ENCODE results near the gene AP2B1.

AP2B1 gene

DNA sequence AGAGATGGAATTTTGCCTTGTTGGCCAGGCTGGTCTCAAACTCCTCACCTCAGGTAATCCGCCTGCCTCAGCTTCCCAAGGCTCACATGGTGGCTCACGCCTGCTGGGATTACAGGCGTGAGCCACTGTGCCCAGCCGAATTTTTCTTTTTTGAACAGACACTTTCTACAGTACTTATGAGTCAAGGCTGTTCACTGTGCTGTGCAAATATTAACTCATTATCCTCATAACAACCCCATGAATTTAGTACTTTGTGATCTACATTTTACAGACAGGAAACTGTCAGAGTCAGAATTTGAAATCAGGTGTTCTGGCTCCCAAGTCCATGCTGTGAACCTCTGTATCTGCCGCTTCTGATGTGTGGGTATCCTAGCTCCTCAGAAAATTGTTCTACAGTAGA lies 118.6 kb downstream of the AP2B1 start:
- Histone ChIP-seq H3K23ac (ENCODE audit: low read length) (no peak overlapping the region), H3K9ac (ENCODE audit: low read length) (no peak overlapping the region), H3K14ac (ENCODE audit: low read length) (no peak overlapping the region), H3K27me3 (ENCODE audit: insufficient read depth, low read length) (no peaks in the 10 kb centered on the region), H3K9me3 (ENCODE audit: insufficient read depth, low read depth, low read length) (no peaks in the 10 kb centered on the region), H3K4me3 (ENCODE audit: low read depth, low read length) (no peak overlapping the region), H4K91ac (ENCODE audit: low read depth, low read length) (no peak overlapping the region), H3K79me1 (ENCODE audit: low read length) (no peaks in the 10 kb centered on the region), H3K18ac (ENCODE audit: low read length) (no peak overlapping the region), H2BK5ac (ENCODE audit: low read depth, low read length, poor library complexity) (no peak overlapping the region), H2BK12ac (ENCODE audit: low read length) (no peak overlapping the region), H4K8ac (ENCODE audit: low read depth, low read length) (no peak overlapping the region), H3K27ac (ENCODE audit: low read depth, low read length) (no peak overlapping the region), H2AK5ac (ENCODE audit: low read length) (no peak overlapping the region), H2BK120ac (ENCODE audit: insufficient read depth, low read length, poor library complexity) (no peak overlapping the region), H3K4me2 (ENCODE audit: low read length) (no peak overlapping the region), H3K79me2 (ENCODE audit: control insufficient read depth, insufficient read depth, low read length, poor library complexity) (no peaks in the 10 kb centered on the region), H3K4ac (ENCODE audit: low read depth, low read length) (no peak overlapping the region), H2AFZ (ENCODE audit: insufficient read depth, low read length, poor library complexity) (no peak overlapping the region), H3K4me1 (ENCODE audit: control insufficient read depth in 1 of 2, insufficient read depth in 2 of 2, low read length in 2 of 2) (no peaks in the 10 kb centered on the region), H3K36me3 (ENCODE audit: control insufficient read depth in 1 of 2, insufficient read depth in 2 of 2, low read length in 2 of 2) (peaks cover 0 to 8% of the 10 kb centered on the region in 2 experiments), H4K12ac (ENCODE audit: low read depth, low read length) (no peak overlapping the region)
- no CpG with 5 or more reads among the region's 5 CpGs for WGBS (ENCODE audit: extremely low coverage, insufficient coverage, insufficient read length)
- no peak for DNase-seq

DNA sequence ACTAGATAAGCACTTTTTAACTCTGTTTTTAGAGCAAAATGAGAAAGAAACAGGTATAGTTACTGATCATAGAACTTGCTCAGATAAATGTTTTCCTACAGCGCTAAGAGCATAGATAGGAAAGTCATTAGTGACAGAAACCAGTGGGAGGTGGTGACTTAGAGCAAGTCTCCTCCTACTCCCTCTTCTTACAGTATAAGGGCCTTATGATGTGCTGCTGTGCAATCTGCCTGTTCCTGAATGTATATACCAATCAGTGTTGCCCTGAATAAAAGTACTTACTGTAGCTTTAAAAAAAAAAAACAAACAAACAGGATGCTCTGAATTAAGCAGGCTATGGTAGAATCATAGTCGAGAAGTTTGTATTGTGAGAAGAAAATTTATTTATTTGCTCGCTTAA lies 121.0 kb downstream of the AP2B1 start:
- H2AK5ac ChIP-seq (ENCODE audit: low read length): no peak overlapping the region
- H2BK5ac ChIP-seq (ENCODE audit: low read depth, low read length, poor library complexity): no peak overlapping the region
- H2BK120ac ChIP-seq (ENCODE audit: insufficient read depth, low read length, poor library complexity): no peak overlapping the region
- peaks cover 0 to 1% of the 10 kb centered on the region in 2 experiments for H3K4me1 ChIP-seq (ENCODE audit: control insufficient read depth in 1 of 2, insufficient read depth in 2 of 2, low read length in 2 of 2)
- H4K12ac ChIP-seq (ENCODE audit: low read depth, low read length): no peak overlapping the region
- H3K79me1 ChIP-seq (ENCODE audit: low read length): no peaks in the 10 kb centered on the region
- no peak overlapping the region for H3K18ac ChIP-seq (ENCODE audit: low read length)
- no peak overlapping the region for H3K4ac ChIP-seq (ENCODE audit: low read depth, low read length)
- H3K79me2 ChIP-seq (ENCODE audit: control insufficient read depth, insufficient read depth, low read length, poor library complexity): no peaks in the 10 kb centered on the region
- 100% methylated on average over 2 of the region's 3 CpGs for WGBS (ENCODE audit: extremely low coverage, insufficient coverage, insufficient read length)
- H3K27me3 ChIP-seq (ENCODE audit: insufficient read depth, low read length): no peaks in the 10 kb centered on the region
- no peak overlapping the region for H4K91ac ChIP-seq (ENCODE audit: low read depth, low read length)
- no peak overlapping the region for H2AFZ ChIP-seq (ENCODE audit: insufficient read depth, low read length, poor library complexity)
- no peak overlapping the region for H3K4me2 ChIP-seq (ENCODE audit: low read length)
- H3K36me3 ChIP-seq (ENCODE audit: control insufficient read depth in 1 of 2, insufficient read depth in 2 of 2, low read length in 2 of 2): peaks cover 2 to 10% of the 10 kb centered on the region in 2 experiments
- no peak for DNase-seq
- no peak overlapping the region for H4K8ac ChIP-seq (ENCODE audit: low read depth, low read length)
- no peak overlapping the region for H3K23ac ChIP-seq (ENCODE audit: low read length)
- H3K9ac ChIP-seq (ENCODE audit: low read length): no peak overlapping the region
- H2BK12ac ChIP-seq (ENCODE audit: low read length): no peak overlapping the region
- no peaks in the 10 kb centered on the region for H3K9me3 ChIP-seq (ENCODE audit: insufficient read depth, low read depth, low read length)
- no peak overlapping the region for H3K14ac ChIP-seq (ENCODE audit: low read length)
- no peak overlapping the region for H3K4me3 ChIP-seq (ENCODE audit: low read depth, low read length)
- no peak overlapping the region for H3K27ac ChIP-seq (ENCODE audit: low read depth, low read length)

DNA sequence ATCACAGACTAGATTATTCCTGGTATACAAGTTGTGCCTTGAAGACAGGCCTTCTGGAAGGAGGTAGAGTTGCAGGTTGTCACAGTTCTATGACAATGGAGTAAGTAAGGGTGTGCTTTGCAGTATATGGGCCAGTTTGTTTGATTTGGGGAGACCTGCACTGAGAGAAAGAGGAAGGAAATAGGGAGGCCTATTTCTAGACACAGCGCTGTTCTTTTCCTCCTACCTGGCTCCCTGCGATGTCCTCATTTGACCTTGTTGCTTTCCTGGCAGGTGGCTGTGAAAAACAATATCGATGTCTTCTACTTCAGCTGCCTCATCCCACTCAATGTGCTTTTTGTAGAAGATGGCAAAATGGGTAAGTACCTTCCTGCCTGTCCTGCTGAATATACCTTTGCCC lies 121.8 kb downstream of the AP2B1 start:
- no CpG with 5 or more reads among the region's 3 CpGs for WGBS (ENCODE audit: extremely low coverage, insufficient coverage, insufficient read length)
- no peaks in the 10 kb centered on the region for H3K79me2 ChIP-seq (ENCODE audit: control insufficient read depth, insufficient read depth, low read length, poor library complexity)
- no peak overlapping the region for H4K91ac ChIP-seq (ENCODE audit: low read depth, low read length)
- no peak overlapping the region for H2AFZ ChIP-seq (ENCODE audit: insufficient read depth, low read length, poor library complexity)
- no peak overlapping the region for H3K4me2 ChIP-seq (ENCODE audit: low read length)
- no peak overlapping the region for H4K12ac ChIP-seq (ENCODE audit: low read depth, low read length)
- no peak overlapping the region for H3K18ac ChIP-seq (ENCODE audit: low read length)
- H4K8ac ChIP-seq (ENCODE audit: low read depth, low read length): no peak overlapping the region
- H3K27me3 ChIP-seq (ENCODE audit: insufficient read depth, low read length): no peaks in the 10 kb centered on the region
- no peak overlapping the region for H3K9ac ChIP-seq (ENCODE audit: low read length)
- peaks cover 2 to 10% of the 10 kb centered on the region in 2 experiments for H3K36me3 ChIP-seq (ENCODE audit: control insufficient read depth in 1 of 2, insufficient read depth in 2 of 2, low read length in 2 of 2)
- H2BK120ac ChIP-seq (ENCODE audit: insufficient read depth, low read length, poor library complexity): no peak overlapping the region
- H3K23ac ChIP-seq (ENCODE audit: low read length): no peak overlapping the region
- no peak overlapping the region for H3K4ac ChIP-seq (ENCODE audit: low read depth, low read length)
- H3K27ac ChIP-seq (ENCODE audit: low read depth, low read length): no peak overlapping the region
- no peak overlapping the region for H2BK12ac ChIP-seq (ENCODE audit: low read length)
- H2BK5ac ChIP-seq (ENCODE audit: low read depth, low read length, poor library complexity): no peak overlapping the region
- DNase-seq: no peak
- H2AK5ac ChIP-seq (ENCODE audit: low read length): no peak overlapping the region
- H3K14ac ChIP-seq (ENCODE audit: low read length): no peak overlapping the region
- no peaks in the 10 kb centered on the region for H3K79me1 ChIP-seq (ENCODE audit: low read length)
- no peaks in the 10 kb centered on the region for H3K9me3 ChIP-seq (ENCODE audit: insufficient read depth, low read depth, low read length)
- H3K4me1 ChIP-seq (ENCODE audit: control insufficient read depth in 1 of 2, insufficient read depth in 2 of 2, low read length in 2 of 2): peaks cover 0 to 4% of the 10 kb centered on the region in 2 experiments
- H3K4me3 ChIP-seq (ENCODE audit: low read depth, low read length): no peak overlapping the region

DNA sequence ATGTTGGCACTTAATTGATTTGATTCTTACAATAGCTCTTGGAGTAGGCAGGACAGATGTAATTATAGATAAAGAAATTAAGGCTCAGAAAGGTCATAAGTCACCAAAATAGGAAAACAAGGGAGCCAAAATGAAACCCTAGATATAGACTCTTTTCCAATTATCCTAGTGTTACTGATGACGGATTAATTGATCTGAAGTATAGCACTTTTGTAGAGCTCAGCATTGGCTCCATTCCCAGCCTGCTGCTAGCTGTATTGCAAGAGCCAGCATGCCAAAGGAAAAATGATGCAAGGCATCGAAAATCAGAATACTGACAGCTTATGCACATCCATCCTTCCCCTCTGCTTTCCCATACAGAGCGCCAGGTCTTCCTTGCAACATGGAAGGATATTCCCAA lies 122.8 kb downstream of the AP2B1 start:
- no peak overlapping the region for H3K27ac ChIP-seq (ENCODE audit: low read depth, low read length)
- H3K79me2 ChIP-seq (ENCODE audit: control insufficient read depth, insufficient read depth, low read length, poor library complexity): no peaks in the 10 kb centered on the region
- H4K91ac ChIP-seq (ENCODE audit: low read depth, low read length): no peak overlapping the region
- no peak overlapping the region for H2BK5ac ChIP-seq (ENCODE audit: low read depth, low read length, poor library complexity)
- no peak overlapping the region for H2AK5ac ChIP-seq (ENCODE audit: low read length)
- no peak overlapping the region for H3K23ac ChIP-seq (ENCODE audit: low read length)
- no peak overlapping the region for H3K4me2 ChIP-seq (ENCODE audit: low read length)
- H3K18ac ChIP-seq (ENCODE audit: low read length): no peak overlapping the region
- no peaks in the 10 kb centered on the region for H3K9me3 ChIP-seq (ENCODE audit: insufficient read depth, low read depth, low read length)
- H3K27me3 ChIP-seq (ENCODE audit: insufficient read depth, low read length): no peaks in the 10 kb centered on the region
- H2AFZ ChIP-seq (ENCODE audit: insufficient read depth, low read length, poor library complexity): no peak overlapping the region
- no CpG with 5 or more reads among the region's 3 CpGs for WGBS (ENCODE audit: extremely low coverage, insufficient coverage, insufficient read length)
- H3K14ac ChIP-seq (ENCODE audit: low read length): no peak overlapping the region
- no peak overlapping the region for H2BK120ac ChIP-seq (ENCODE audit: insufficient read depth, low read length, poor library complexity)
- H3K4me1 ChIP-seq (ENCODE audit: control insufficient read depth in 1 of 2, insufficient read depth in 2 of 2, low read length in 2 of 2): peaks cover 0 to 4% of the 10 kb centered on the region in 2 experiments
- no peak overlapping the region for H3K4me3 ChIP-seq (ENCODE audit: low read depth, low read length)
- no peak for DNase-seq
- no peak overlapping the region for H3K4ac ChIP-seq (ENCODE audit: low read depth, low read length)
- no peaks in the 10 kb centered on the region for H3K79me1 ChIP-seq (ENCODE audit: low read length)
- H4K8ac ChIP-seq (ENCODE audit: low read depth, low read length): no peak overlapping the region
- peaks cover 2 to 10% of the 10 kb centered on the region in 2 experiments for H3K36me3 ChIP-seq (ENCODE audit: control insufficient read depth in 1 of 2, insufficient read depth in 2 of 2, low read length in 2 of 2)
- H2BK12ac ChIP-seq (ENCODE audit: low read length): no peak overlapping the region
- H4K12ac ChIP-seq (ENCODE audit: low read depth, low read length): no peak overlapping the region
- H3K9ac ChIP-seq (ENCODE audit: low read length): no peak overlapping the region

All from trophoblast cell (in vitro differentiated cells and primary cell).